ENCODE results near the gene CNOT1. TPM values are rescaled to one million over a fixed set of nuclear protein-coding genes. Genes with fewer than 3 reads are reported as not detected.
A peak's percentile ranks its signal among the peaks of the same experiment; 100 is the strongest.
"Not testable (repeated sequence)": the region's sequence is repeated elsewhere in the genome, so short reads cannot be mapped to it uniquely, and the experiment has no call there.

The CNOT1 gene
- total and polyA plus RNA-seq, 7 donors, result 57.6 to 112 (median 88.0) TPM

DNA sequence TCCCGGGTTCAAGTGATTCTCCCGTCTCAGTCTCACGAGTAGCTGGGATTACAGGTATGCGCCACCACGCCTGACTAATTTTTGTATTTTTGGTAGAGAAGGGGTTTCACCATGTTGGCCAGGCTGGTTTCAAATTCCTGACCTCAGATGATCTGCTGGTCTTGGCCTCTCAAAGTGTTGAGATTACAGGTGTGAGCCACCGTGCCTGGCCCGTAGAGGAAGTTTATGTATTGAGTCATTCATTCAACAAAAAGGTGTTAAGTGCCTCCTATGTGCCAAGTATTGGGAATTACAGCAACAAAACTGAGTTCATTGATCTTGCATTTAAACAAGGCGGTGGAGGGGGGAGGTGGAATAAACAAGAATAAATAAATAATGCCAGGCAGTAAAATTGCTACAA is 10.2 kb upstream of the CNOT1 start:
- intact Hi-C loops (cut with DNase I), result no loop called here
- no peaks in the 10 kb centered on the region for H3K4me1 ChIP-seq
- no peak overlapping the region for H3K27ac ChIP-seq
- no peaks in the 10 kb centered on the region for H3K36me3 ChIP-seq (ENCODE audit: insufficient read depth in 1 of 2, low read depth in 1 of 2)
- no peaks in the 10 kb centered on the region for H3K9me3 ChIP-seq
- no peak overlapping the region for H3K4me3 ChIP-seq
- TF ChIP-seq, protein P1, sequence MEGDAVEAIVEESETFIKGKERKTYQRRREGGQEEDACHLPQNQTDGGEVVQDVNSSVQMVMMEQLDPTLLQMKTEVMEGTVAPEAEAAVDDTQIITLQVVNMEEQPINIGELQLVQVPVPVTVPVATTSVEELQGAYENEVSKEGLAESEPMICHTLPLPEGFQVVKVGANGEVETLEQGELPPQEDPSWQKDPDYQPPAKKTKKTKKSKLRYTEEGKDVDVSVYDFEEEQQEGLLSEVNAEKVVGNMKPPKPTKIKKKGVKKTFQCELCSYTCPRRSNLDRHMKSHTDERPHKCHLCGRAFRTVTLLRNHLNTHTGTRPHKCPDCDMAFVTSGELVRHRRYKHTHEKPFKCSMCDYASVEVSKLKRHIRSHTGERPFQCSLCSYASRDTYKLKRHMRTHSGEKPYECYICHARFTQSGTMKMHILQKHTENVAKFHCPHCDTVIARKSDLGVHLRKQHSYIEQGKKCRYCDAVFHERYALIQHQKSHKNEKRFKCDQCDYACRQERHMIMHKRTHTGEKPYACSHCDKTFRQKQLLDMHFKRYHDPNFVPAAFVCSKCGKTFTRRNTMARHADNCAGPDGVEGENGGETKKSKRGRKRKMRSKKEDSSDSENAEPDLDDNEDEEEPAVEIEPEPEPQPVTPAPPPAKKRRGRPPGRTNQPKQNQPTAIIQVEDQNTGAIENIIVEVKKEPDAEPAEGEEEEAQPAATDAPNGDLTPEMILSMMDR (IDR thresholded peaks at IDR 0.05), result no peak
- WGBS, 3 donors, result 88 to 89% (median 88%) methylated on average over 8 of the region's 8 CpGs
- no peaks in the 10 kb centered on the region for H3K27me3 ChIP-seq (ENCODE audit: insufficient read depth in 3 of 3, low read length in 2 of 3)
- DNase-seq (no peak), ATAC-seq (no peak)

DNA sequence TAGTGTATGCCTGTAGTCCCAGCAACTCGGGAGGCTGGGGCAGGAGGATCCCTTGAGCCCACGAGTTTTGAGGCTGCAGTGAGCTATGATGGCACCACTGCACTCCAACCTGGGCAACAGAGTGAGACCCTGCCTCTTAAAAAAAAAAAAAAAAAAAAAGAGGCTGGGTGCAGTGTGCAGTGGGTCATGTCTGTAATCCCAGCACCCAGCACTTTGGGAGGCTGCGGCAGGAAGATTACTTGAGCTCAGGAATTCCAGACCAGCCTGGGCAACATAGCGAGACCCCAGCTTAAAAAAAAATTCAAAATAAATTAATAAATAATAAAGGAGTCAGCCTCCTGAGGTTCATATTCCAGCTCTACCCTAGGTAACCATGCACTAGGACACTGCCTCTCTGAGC is 9.6 kb upstream of the CNOT1 start:
- Histone ChIP-seq H3K4me1 (no peaks in the 10 kb centered on the region), H3K9me3 (no peaks in the 10 kb centered on the region), H3K27me3 (ENCODE audit: insufficient read depth in 3 of 3, low read length in 2 of 3) (no peaks in the 10 kb centered on the region), H3K27ac (no peak overlapping the region), H3K4me3 (no peak overlapping the region), H3K36me3 (ENCODE audit: insufficient read depth in 1 of 2, low read depth in 1 of 2) (no peaks in the 10 kb centered on the region)
- TF ChIP-seq, protein P1 (IDR thresholded peaks at IDR 0.05), result no peak
- DNase-seq, result no peak
- ATAC-seq, result no peak
- intact Hi-C loops (cut with DNase I), result no loop called here
- 80 to 90% (median 86%) methylated on average over 4 of the region's 4 CpGs for WGBS, 3 donors

DNA sequence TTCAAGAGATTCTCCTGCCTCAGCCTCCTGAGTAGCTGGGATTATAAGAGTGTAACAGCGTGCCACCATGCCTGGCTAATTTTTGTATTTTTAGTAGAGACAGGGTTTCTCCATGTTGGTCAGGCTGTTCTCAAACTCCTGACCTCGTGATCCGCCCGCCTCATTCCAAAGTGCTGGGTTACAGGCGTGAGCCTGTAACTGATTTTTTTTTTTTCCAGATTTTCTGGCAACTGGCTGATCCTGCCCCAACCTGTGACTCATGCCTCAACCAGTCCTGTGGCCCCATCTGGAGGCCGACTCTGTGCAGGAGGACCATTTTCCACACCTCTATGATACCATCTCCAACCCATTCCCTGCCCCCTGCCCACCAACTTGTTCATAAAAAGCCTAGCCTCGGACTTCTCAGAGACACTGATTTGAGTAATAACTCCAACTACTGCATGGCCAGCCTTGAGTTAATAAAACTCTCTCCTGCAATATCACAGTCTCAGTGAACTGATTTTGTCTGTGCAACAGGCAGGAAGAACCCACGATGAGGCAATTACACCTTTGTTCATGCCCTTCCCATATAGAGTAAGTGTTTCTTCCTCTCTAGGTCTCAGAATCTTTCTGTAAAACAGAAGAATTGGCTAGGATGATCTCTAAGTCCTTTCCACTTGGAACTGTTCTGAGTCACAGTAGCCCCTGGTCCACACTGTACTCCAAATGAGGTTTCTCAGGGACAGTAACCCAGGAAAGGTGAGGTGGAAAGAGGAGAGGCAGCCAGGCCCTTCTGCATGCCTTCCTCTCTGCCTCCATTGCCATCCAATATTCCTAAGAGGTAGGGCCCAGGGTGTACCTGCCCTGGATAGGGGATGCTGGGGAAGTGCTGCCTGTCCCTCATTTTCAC is 8.8 kb upstream of the CNOT1 start:
- no peak overlapping the region for H3K4me3 ChIP-seq
- ATAC-seq (peak; percentile 59 to 86 (median 77)), DNase-seq (peak in 1 of 2 donors; percentile 31)
- intact Hi-C loops (cut with DNase I), result no loop called here
- H3K27ac ChIP-seq, result no peak overlapping the region
- WGBS, 3 donors, result 55 to 65% (median 56%) methylated on average over 8 of the region's 8 CpGs
- H3K9me3 ChIP-seq, result no peaks in the 10 kb centered on the region
- TF ChIP-seq, protein P1 (IDR thresholded peaks at IDR 0.05), result no peak
- H3K27me3 ChIP-seq (ENCODE audit: insufficient read depth in 3 of 3, low read length in 2 of 3), result no peaks in the 10 kb centered on the region
- no peaks in the 10 kb centered on the region for H3K4me1 ChIP-seq
- no peaks in the 10 kb centered on the region for H3K36me3 ChIP-seq (ENCODE audit: insufficient read depth in 1 of 2, low read depth in 1 of 2)

DNA sequence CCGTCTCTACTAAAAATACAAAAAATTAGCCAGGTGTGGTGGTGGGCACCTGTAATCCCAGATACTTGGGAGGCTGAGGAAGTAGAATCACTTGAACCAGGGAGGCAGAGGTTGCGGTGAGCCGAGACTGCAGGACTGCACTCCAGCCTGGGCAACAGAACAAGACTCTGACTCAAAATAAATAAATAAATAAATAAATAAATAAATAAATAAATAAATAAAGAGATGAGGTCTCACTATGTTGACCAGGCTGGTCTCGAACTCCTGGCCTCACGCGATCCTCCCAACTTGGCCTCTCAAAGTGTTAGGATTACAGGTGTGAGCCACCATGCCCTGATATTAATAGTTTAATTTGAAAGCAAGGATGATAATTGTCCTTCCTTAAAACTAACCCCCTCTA is 7.4 kb upstream of the CNOT1 start:
- ATAC-seq; H3K27ac ChIP-seq; H3K4me1 ChIP-seq; H3K36me3 ChIP-seq (ENCODE audit: insufficient read depth in 1 of 2, low read depth in 1 of 2); H3K27me3 ChIP-seq (ENCODE audit: insufficient read depth in 3 of 3, low read length in 2 of 3); intact Hi-C loops (cut with DNase I); H3K9me3 ChIP-seq; DNase-seq; H3K4me3 ChIP-seq: not testable (repeated sequence)
- WGBS, 3 donors, result 96 to 98% (median 98%) methylated on average over 6 of the region's 6 CpGs

DNA sequence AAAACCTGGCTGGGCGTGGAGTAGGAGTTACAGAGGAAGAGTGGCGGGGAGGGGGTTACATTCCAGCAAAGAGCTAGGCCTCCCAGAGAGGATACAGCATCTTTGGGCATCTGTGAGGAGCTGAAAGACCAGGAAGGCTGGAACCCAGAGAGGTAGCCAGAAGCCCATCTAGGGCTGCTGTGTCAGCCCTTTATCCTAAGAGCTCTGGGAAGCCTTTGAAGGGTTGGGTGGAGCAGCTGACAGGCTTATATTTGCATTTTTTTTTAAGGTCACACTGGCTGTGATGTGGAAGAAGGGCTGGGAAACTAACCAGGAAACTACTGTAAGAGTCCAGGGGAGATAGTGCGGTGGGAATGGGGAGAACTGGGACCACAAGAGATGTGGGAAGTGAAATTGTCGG is 6.8 kb upstream of the CNOT1 start:
- H3K9me3 ChIP-seq, result no peaks in the 10 kb centered on the region
- H3K36me3 ChIP-seq (ENCODE audit: insufficient read depth in 1 of 2, low read depth in 1 of 2), result no peaks in the 10 kb centered on the region
- TF ChIP-seq, protein P1 (IDR thresholded peaks at IDR 0.05), result no peak
- ATAC-seq, result no peak
- DNase-seq, result no peak
- H3K4me1 ChIP-seq, result no peaks in the 10 kb centered on the region
- no peak overlapping the region for H3K4me3 ChIP-seq
- WGBS, 3 donors, result 92 to 93% (median 92%) methylated on average over 4 of the region's 4 CpGs
- no peak overlapping the region for H3K27ac ChIP-seq
- intact Hi-C loops (cut with DNase I), result no loop called here
- H3K27me3 ChIP-seq (ENCODE audit: insufficient read depth in 3 of 3, low read length in 2 of 3), result no peaks in the 10 kb centered on the region

All from psoas muscle (tissue), 8 donors.